ENCODE measurements around the gene FOXP1.

Gene FOXP1

DNA sequence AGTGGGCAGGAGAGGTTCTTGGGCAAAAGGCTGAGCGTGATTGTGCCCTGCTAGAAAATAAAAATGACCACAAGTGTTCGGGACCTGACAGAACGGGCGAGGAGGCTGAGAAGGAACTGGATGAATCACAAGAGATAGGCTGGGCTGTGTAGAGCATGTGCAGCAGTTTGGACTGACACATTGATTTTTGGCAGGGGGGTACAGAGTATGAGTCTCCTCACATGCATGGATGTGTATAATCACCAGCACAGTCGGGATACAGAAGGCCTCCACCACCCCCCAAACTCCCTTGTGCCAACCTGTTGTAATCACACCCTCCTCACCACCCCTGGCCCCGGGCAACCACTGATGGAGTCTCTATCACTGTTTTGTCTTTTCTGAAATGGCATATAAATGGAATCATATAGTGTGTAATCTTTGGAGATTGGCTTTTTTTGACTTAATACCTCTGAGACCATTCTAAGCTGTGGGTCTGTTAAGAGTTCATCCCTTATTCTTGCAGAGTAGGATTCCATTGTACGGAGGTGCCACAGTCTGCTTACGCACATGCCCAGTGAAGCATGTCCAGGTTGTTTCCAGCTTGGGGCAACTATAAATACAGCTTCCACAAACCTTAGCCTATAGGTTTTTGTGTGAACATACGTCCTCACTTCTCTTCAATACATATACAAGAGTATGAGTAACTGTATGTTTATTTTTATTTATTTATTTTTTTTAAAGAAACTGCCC is 438.8 kb downstream of the FOXP1 start:
- in situ Hi-C loops (cut with HindIII; ENCODE audit: low sequenced_read_pairs) = no loop called here
- no peak for DNase-seq (ENCODE audit: low read depth, low spot score)
- H3K4me3 ChIP-seq (ENCODE audit: low read depth, low read length) = no peak overlapping the region
- TF ChIP-seq, protein P1, sequence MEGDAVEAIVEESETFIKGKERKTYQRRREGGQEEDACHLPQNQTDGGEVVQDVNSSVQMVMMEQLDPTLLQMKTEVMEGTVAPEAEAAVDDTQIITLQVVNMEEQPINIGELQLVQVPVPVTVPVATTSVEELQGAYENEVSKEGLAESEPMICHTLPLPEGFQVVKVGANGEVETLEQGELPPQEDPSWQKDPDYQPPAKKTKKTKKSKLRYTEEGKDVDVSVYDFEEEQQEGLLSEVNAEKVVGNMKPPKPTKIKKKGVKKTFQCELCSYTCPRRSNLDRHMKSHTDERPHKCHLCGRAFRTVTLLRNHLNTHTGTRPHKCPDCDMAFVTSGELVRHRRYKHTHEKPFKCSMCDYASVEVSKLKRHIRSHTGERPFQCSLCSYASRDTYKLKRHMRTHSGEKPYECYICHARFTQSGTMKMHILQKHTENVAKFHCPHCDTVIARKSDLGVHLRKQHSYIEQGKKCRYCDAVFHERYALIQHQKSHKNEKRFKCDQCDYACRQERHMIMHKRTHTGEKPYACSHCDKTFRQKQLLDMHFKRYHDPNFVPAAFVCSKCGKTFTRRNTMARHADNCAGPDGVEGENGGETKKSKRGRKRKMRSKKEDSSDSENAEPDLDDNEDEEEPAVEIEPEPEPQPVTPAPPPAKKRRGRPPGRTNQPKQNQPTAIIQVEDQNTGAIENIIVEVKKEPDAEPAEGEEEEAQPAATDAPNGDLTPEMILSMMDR (IDR thresholded peaks at IDR 0.05; ENCODE audit: low read depth, low read length) = no peak

DNA sequence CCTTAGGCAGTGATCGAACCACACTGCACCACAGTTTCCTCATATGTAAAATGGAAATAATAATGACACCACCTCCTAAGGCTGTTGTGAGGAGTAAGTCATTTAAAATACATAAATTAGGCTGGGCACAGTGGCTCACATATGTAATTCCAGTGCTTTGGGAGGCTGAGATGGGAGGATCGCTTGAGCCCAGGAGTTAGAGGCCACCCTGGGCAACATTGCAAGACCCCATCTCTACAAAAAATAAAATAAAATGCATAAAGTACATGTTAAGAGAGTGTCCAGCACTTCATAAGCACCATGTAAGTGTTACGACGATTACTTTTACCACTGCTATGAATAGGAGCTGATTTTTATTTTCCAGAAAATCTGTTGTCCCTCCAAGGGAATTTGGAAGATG is 440.0 kb downstream of the FOXP1 start:
- no peak for DNase-seq (ENCODE audit: low read depth, low spot score)

DNA sequence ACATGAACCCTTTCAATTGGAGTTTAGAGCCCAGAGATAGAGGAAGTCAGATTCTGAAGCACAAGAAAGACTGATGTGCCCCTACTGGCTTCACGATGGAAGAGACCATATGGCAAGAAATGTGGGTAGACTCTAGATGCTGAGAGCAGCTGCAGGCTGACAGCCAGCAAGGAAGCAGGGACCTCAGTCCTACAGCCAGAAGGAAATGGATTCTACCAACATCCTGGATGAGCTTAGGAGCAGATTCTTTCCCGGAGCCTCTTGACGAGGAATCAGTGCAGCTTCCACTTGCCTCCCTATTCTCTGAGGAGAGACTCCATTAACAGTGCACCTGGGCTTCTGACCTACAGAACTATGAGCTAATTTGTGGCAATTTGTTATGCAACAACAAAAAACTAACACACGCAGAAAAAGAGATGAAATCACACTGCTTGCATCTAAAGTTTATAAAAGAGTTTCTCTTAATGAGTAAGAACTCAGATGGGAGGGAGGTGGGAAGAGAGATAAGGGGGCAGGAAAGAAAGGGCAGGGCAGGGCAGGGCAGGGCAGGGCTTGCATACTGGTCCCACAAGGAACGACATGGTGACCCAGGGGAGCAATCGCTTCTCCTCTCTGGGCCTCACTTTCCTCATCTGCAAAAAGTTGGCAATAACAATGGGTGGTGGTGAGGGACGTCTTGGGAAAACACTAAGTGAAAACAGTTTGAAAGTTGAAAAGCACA is 440.9 kb downstream of the FOXP1 start:
- DNase-seq (ENCODE audit: low read depth, low spot score) = no peak
- in situ Hi-C loops (cut with HindIII; ENCODE audit: low sequenced_read_pairs) = no loop called here

More for the DNA sequence above, 440.0 kb downstream of the FOXP1 start:
- TF ChIP-seq, protein P1 (IDR thresholded peaks at IDR 0.05; ENCODE audit: low read depth, low read length) = no peak
- no peak overlapping the region for H3K4me3 ChIP-seq (ENCODE audit: low read depth, low read length)
- in situ Hi-C loops (cut with HindIII; ENCODE audit: low sequenced_read_pairs) = no loop called here

DNA sequence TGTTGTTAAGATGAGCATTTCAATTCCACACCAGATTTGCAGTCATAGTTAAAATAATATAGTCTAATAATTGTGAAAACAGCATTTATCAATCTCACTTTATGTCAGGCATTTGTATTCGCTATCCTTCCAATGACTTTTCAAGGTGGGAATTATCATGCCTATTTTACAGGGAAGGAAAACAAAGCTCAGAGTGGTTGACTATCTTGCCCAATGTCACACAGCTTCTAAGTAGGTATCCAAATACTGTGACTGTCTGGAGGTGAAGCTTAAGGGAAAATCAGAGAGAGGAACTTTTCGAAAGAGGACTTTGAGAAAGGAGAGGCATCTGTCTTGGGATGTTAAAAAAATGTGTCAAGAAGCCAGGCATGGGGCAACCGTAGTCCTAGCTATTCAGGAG is 443.1 kb downstream of the FOXP1 start:
- DNase-seq (ENCODE audit: low read depth, low spot score) = no peak
- TF ChIP-seq, protein P1 (IDR thresholded peaks at IDR 0.05; ENCODE audit: low read depth, low read length) = no peak
- H3K4me3 ChIP-seq (ENCODE audit: low read depth, low read length) = no peak overlapping the region
- in situ Hi-C loops (cut with HindIII; ENCODE audit: low sequenced_read_pairs) = no loop called here

More for the DNA sequence above, 440.9 kb downstream of the FOXP1 start:
- TF ChIP-seq, protein P1 (IDR thresholded peaks at IDR 0.05; ENCODE audit: low read depth, low read length) = no peak
- H3K4me3 ChIP-seq (ENCODE audit: low read depth, low read length) = no peak overlapping the region

DNA sequence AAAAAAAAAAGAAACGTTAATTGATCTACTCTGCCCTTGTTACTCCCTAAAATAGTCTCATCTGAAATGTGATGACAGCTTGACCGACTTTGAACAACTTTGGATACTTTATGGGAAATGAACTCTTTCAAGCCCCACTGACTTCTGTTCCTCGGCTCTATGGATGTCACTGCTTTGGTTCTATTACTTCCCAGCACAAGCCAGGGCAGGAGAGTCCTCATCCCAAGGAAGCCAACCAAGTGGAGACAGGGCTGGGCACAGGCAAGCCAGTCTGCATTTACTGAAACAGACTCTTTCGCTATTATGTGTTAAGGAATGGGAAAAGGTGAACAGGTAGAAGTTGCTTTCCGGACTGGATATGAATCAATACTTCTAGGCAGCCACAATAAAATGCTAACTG is 444.0 kb downstream of the FOXP1 start:
- no peak overlapping the region for H3K4me3 ChIP-seq (ENCODE audit: low read depth, low read length)
- TF ChIP-seq, protein P1 (IDR thresholded peaks at IDR 0.05; ENCODE audit: low read depth, low read length) = no peak
- in situ Hi-C loops (cut with HindIII; ENCODE audit: low sequenced_read_pairs) = no loop called here
- DNase-seq (ENCODE audit: low read depth, low spot score) = no peak

DNA sequence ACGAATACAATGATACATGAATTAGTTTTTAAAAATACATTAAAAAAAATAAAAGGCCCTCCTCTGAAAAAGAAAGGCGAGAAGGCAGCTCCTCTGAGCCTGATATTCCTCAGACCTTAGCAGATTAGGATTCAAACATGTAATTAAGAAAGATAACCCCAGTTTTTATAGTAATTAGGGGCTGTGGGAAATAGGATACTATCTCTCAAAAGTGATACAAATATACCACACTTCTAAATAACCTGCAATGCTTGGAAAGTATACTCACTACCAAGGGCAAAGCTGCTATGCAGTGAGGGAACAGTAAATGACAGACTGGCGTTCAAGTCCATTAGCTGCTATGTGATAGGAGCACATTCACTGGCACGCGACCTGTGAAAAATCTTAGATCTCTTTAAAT is 445.1 kb downstream of the FOXP1 start:
- DNase-seq (ENCODE audit: low read depth, low spot score) = no peak
- H3K4me3 ChIP-seq (ENCODE audit: low read depth, low read length) = no peak overlapping the region
- in situ Hi-C loops (cut with HindIII; ENCODE audit: low sequenced_read_pairs) = no loop called here
- TF ChIP-seq, protein P1 (IDR thresholded peaks at IDR 0.05; ENCODE audit: low read depth, low read length) = no peak

Measured in astrocyte of the spinal cord (primary cell).